ENCODE results near the gene MRPL12. TPM values are rescaled to one million over a fixed set of nuclear protein-coding genes. Genes with fewer than 3 reads are reported as not detected.

The MRPL12 gene
- total and polyA plus RNA-seq, 2 of the 13 experiments (the other 11 are each of a cell fraction or from before 2014, with no cell fraction given), result 39.1 to 94.1 TPM

DNA sequence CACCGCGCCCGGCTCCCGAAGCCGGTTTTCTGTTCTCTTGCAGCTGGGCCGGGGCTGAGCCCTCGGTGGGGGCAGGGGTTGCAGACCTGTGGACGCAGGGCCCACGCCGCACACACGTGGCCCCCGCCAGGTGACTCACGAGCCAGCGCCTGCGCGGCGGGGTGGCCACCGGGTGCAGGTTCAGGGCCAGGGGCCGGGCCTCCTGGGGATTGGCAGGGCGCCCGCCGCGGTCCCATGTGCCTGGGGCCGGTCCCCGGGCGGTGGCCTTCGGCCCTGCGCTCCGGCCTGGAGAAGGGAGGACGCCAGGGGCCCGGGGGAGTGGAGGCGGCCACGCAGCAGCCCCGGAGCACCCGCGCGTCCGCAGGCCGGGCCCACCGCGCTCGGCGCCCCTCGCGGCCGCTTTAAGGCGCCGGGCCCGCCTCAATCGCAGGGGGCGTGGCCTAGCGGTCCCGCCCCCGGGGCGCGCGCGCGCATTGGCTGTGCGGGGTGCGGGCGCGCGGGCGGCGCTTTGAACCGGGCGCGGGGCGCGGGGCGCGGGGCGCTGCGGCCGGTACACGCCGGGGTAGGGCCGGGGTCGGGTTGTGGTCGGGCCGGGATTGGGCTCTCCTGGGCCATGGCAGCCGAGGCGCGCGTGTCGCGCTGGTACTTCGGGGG, 8.8 kb downstream of the MRPL12 start, which contains the start of gene SLC25A10 (continued):
- TF ChIP-seq, protein P1, sequence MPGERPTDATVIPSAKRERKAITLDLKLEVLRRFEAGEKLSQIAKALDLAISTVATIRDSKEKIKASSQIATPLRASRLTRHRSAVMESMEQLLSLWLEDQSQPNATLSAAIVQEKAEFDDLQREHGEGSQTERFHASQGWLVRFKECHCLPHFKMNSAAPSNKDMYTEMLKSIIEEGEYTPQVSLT (CRISPR knock-in tag; IDR thresholded peaks at IDR 0.05; ENCODE audit: borderline replicate concordance, low read depth), result no peak; the same call in 1 of the 2 replicates
- TF ChIP-seq ZNF143 (CRISPR knock-in tag; IDR thresholded peaks at IDR 0.05) (peak; percentile 76), SP140L (CRISPR knock-in tag; IDR thresholded peaks at IDR 0.05; ENCODE audit: borderline replicate concordance) (peak; percentile 96; the same call in 1 of the 2 replicates), ZNF333 (CRISPR knock-in tag; IDR thresholded peaks at IDR 0.05; ENCODE audit: borderline replicate concordance) (peak; percentile 98), RBM39 (IDR thresholded peaks at IDR 0.05; ENCODE audit: low read depth, low read length, poor library complexity, severe bottlenecking) (peak; percentile 21), CREBL2 (CRISPR knock-in tag; IDR thresholded peaks at IDR 0.05; ENCODE audit: borderline replicate concordance) (peak; percentile 93; the same call in 1 of the 2 replicates), SIN3A (IDR thresholded peaks at IDR 0.05; ENCODE audit: borderline replicate concordance, low read depth, low read length) (peak; percentile 70), ZNF549 (CRISPR knock-in tag; IDR thresholded peaks at IDR 0.05) (no peak), ZNF512B (CRISPR knock-in tag; IDR thresholded peaks at IDR 0.05; ENCODE audit: borderline replicate concordance) (peak; percentile 94; the same call in 1 of the 2 replicates), NFYB (CRISPR knock-in tag; IDR thresholded peaks at IDR 0.05) (peak; percentile 51), POLR2G (IDR thresholded peaks at IDR 0.05; ENCODE audit: low read depth, low read length) (peak; percentile 61; the same call in 1 of the 2 replicates), SP5 (CRISPR knock-in tag; IDR thresholded peaks at IDR 0.05; ENCODE audit: borderline replicate concordance, low read depth) (peak; percentile 72), ATF7 (IDR thresholded peaks at IDR 0.05) (no peak), ATF7 (CRISPR knock-in tag; IDR thresholded peaks at IDR 0.05) (peak; percentile 90), TOE1 (CRISPR knock-in tag; IDR thresholded peaks at IDR 0.05) (peak; percentile 95; the same call in 1 of the 2 replicates), TOPORS (CRISPR knock-in tag; IDR thresholded peaks at IDR 0.05) (peak; percentile 99), MXD4 (CRISPR knock-in tag; IDR thresholded peaks at IDR 0.05) (peak; percentile 98), U2AF2 (IDR thresholded peaks at IDR 0.05; ENCODE audit: low read depth, low read length) (no peak), SIX1 (CRISPR knock-in tag; IDR thresholded peaks at IDR 0.05; ENCODE audit: borderline replicate concordance) (0 out of 2 replicates have a peak, but pooled peaks have one; percentile 36), JARID2 (CRISPR knock-in tag; IDR thresholded peaks at IDR 0.05; ENCODE audit: insufficient replicate concordance) (peak; percentile 83), SNAI1 (CRISPR knock-in tag; IDR thresholded peaks at IDR 0.05; ENCODE audit: borderline replicate concordance) (peak; percentile 77; the same call in 1 of the 2 replicates)
- TF ChIP-seq, protein P2, sequence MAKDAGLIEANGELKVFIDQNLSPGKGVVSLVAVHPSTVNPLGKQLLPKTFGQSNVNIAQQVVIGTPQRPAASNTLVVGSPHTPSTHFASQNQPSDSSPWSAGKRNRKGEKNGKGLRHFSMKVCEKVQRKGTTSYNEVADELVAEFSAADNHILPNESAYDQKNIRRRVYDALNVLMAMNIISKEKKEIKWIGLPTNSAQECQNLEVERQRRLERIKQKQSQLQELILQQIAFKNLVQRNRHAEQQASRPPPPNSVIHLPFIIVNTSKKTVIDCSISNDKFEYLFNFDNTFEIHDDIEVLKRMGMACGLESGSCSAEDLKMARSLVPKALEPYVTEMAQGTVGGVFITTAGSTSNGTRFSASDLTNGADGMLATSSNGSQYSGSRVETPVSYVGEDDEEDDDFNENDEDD (CRISPR knock-in tag; IDR thresholded peaks at IDR 0.05; ENCODE audit: borderline replicate concordance), result peak; percentile 96
- TF ChIP-seq, protein P3, sequence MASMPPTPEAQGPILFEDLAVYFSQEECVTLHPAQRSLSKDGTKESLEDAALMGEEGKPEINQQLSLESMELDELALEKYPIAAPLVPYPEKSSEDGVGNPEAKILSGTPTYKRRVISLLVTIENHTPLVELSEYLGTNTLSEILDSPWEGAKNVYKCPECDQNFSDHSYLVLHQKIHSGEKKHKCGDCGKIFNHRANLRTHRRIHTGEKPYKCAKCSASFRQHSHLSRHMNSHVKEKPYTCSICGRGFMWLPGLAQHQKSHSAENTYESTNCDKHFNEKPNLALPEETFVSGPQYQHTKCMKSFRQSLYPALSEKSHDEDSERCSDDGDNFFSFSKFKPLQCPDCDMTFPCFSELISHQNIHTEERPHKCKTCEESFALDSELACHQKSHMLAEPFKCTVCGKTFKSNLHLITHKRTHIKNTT (CRISPR knock-in tag; IDR thresholded peaks at IDR 0.05), result peak; percentile 78; the same call in 1 of the 2 replicates

All from HepG2 (cell line).